CD4-positive, alpha-beta T cell treated with Interleukin-6 for 4 hours (primary cell): ENCODE data around the gene TSPO.
"Not testable (repeated sequence)": the region's sequence is repeated elsewhere in the genome, so short reads cannot be mapped to it uniquely, and the experiment has no call there.

Experiments used
- DNase-seq: peaks from one replicate; pipeline ENCODE4 v3.0.0-alpha.2; 2020; ENCODE audit warnings: mixed read lengths

The TSPO gene

GRCh38 chr22:43151251-43152002, at the start of gene TSPO:
TSS of gene TSPO (plus strand) at chr22:43151559. CDS start at chr22:43159239, 7,680 bp downstream.
- peak; percentile 81 for DNase-seq

- DNase-seq = peak; percentile 22
Observed at GRCh38 chr22:43104056-43104625, 47.2 kb upstream of the TSPO start.

GRCh38 chr22:43104950-43105349, 46.4 kb upstream of the TSPO start:
- not testable (repeated sequence) for DNase-seq

GRCh38 chr22:43106302-43106701, 45.1 kb upstream of the TSPO start:
- DNase-seq = no peak

GRCh38 chr22:43109511-43109910, 41.8 kb upstream of the TSPO start:
- DNase-seq = no peak

- DNase-seq = no peak
Observed at GRCh38 chr22:43109921-43110443, 41.4 kb upstream of the TSPO start.

- DNase-seq = peak; percentile 62
Observed at GRCh38 chr22:43110444-43110926, 40.9 kb upstream of the TSPO start, which contains the start of gene BIK. TSS of gene BIK (plus strand) at chr22:43110750. CDS start at chr22:43124023, 13,273 bp downstream.

GRCh38 chr22:43110927-43111623, 40.3 kb upstream of the TSPO start:
- peak; percentile 69 for DNase-seq

GRCh38 chr22:43113526-43114251, 37.7 kb upstream of the TSPO start:
- DNase-seq = no peak

GRCh38 chr22:43114958-43115357, 36.4 kb upstream of the TSPO start:
- no peak for DNase-seq

GRCh38 chr22:43116932-43117331, 34.4 kb upstream of the TSPO start:
- DNase-seq = no peak

GRCh38 chr22:43118024-43118849, 33.1 kb upstream of the TSPO start:
- no peak for DNase-seq

GRCh38 chr22:43118953-43119458, 32.4 kb upstream of the TSPO start:
- no peak for DNase-seq

- no peak for DNase-seq
Observed at GRCh38 chr22:43126501-43127165, 24.7 kb upstream of the TSPO start.

- no peak for DNase-seq
Observed at GRCh38 chr22:43127166-43127908, 24.0 kb upstream of the TSPO start.

- no peak for DNase-seq
Observed at GRCh38 chr22:43128116-43128515, 23.2 kb upstream of the TSPO start.

- no peak for DNase-seq
Observed at GRCh38 chr22:43128928-43129424, 22.4 kb upstream of the TSPO start.

- no peak for DNase-seq
Observed at GRCh38 chr22:43129426-43130425, 21.6 kb upstream of the TSPO start.
